HFFc6 (cell line): ENCODE measurements around the gene SPECC1L. TPM values are rescaled to one million over a fixed set of nuclear protein-coding genes. Genes with fewer than 3 reads are reported as not detected.

Experiments used
- DNase-seq: peaks from one replicate; pipeline ENCODE4 v3.0.0-alpha.2; 2018
- H3K27ac Mint-ChIP-seq: 2 replicates; pipeline ENCODE4 v1.8.0; 2020; ENCODE audit warnings: mild to moderate bottlenecking, mixed read lengths
- H3K27me3 Mint-ChIP-seq: 2 replicates; pipeline ENCODE4 v1.8.0; 2021; ENCODE audit warnings: mild to moderate bottlenecking, moderate library complexity, mixed read lengths; ENCODE audit not compliant: insufficient read depth
- H3K36me3 Mint-ChIP-seq: 2 replicates; pipeline ENCODE4 v1.8.0; 2021; ENCODE audit warnings: low read depth, mixed read lengths
- H3K4me1 Mint-ChIP-seq: 2 replicates; pipeline ENCODE4 v1.8.0; 2020; ENCODE audit warnings: low read depth, mixed read lengths
- H3K4me3 Mint-ChIP-seq: 2 replicates; pipeline ENCODE4 v1.8.0; 2020; ENCODE audit warnings: mild to moderate bottlenecking, moderate library complexity, mixed read lengths
- H3K9me3 Mint-ChIP-seq: 2 replicates; pipeline ENCODE4 v1.8.0; 2020; ENCODE audit warnings: mild to moderate bottlenecking, mixed read lengths
- total RNA-seq, 6 experiments: library from RNA; stranded (reverse); fragmentation: NEBNext Ultra II Directional; extraction: Animal tissue kit (Norgen Biotek cat#: 25700); gene quantifications; 2 replicates in 1 of 6; 3 replicates in 5 of 6; pipeline ENCODE4 v1.2.3, GENCODE V29; 2021
- TF ChIP-seq, protein P1 (sequence below): fragments of 200-600 bp; sonication (generic); IDR thresholded peaks from 2 replicates; pipeline ENCODE4 v1.5.0; 2021; ENCODE audit warnings: antibody characterized with exemption, mild to moderate bottlenecking

Gene SPECC1L
- total RNA-seq, 6 experiments from 2014 or later, result 47.3 to 61.5 (median 59.1) TPM

DNA sequence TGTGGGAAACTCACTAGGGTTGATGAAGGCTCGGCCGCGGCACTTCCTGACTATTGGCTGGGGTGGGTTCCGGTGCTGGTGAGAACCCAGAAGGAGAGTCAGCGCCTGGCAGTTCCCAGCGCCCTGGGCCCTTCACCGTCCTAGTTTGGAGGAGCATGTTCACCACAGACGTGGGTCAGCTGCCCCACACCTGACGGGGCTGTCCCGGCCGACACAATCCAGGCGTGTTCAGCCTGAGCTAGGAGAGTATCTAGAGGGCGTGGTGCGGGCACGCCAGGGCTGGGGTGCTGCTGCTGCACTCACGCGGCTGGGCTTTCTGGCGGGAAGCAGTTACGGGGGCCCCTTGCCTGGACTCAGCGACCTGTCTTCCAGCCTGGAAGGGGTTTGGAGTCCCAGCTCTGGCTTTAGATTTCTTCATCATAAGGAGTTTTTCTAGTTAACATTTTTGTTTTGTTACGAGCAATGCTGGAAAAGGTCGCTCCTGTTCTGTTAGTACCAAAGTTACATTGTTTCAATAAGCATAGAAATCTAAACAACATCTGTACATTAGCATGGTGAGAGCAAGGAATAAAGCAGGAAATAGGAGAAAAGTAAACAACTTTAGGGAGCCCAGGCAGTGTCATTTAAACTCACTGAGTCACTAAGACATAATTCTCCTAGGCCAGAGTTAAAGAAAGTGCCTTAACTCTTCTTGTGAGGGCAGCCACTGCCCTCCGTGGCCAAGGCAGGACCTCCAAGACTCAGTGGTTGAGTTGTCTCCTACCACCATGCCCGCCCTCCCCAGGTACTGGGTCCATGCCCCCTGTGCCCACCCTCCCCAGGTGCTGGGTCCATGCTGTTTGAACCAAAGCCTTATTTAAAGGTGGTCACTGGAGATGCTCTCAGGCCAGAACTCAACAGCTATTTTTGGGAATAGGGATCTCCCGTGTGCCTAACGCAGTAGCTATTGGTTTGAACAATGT lies 144.6 kb downstream of the SPECC1L start:
- Mint-ChIP-seq H3K9me3 (no peaks in the 10 kb centered on the region), H3K27me3 (peaks cover 1% of the 10 kb centered on the region), H3K4me1 (peaks cover 15% of the 10 kb centered on the region), H3K36me3 (0 out of 2 replicates have a peak, but pooled peaks cover 3% of the 10 kb centered on the region), H3K4me3 (no peak overlapping the region), H3K27ac (no peak overlapping the region)
- TF ChIP-seq, protein P1, sequence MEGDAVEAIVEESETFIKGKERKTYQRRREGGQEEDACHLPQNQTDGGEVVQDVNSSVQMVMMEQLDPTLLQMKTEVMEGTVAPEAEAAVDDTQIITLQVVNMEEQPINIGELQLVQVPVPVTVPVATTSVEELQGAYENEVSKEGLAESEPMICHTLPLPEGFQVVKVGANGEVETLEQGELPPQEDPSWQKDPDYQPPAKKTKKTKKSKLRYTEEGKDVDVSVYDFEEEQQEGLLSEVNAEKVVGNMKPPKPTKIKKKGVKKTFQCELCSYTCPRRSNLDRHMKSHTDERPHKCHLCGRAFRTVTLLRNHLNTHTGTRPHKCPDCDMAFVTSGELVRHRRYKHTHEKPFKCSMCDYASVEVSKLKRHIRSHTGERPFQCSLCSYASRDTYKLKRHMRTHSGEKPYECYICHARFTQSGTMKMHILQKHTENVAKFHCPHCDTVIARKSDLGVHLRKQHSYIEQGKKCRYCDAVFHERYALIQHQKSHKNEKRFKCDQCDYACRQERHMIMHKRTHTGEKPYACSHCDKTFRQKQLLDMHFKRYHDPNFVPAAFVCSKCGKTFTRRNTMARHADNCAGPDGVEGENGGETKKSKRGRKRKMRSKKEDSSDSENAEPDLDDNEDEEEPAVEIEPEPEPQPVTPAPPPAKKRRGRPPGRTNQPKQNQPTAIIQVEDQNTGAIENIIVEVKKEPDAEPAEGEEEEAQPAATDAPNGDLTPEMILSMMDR, result no peak
- no peak for DNase-seq

GRCh38 chr22:24416095-24416494 lies 145.5 kb downstream of the SPECC1L start:
- Mint-ChIP-seq H3K4me1 (peaks cover 12% of the 10 kb centered on the region), H3K9me3 (no peaks in the 10 kb centered on the region), H3K36me3 (0 out of 2 replicates have a peak, but pooled peaks cover 3% of the 10 kb centered on the region), H3K4me3 (no peak overlapping the region), H3K27ac (no peak overlapping the region), H3K27me3 (peaks cover 1% of the 10 kb centered on the region)
- TF ChIP-seq, protein P1, result no peak
- DNase-seq, result no peak

- Mint-ChIP-seq H3K27ac (no peak overlapping the region), H3K36me3 (0 out of 2 replicates have a peak, but pooled peaks cover 3% of the 10 kb centered on the region), H3K4me1 (peaks cover 12% of the 10 kb centered on the region), H3K9me3 (no peaks in the 10 kb centered on the region), H3K27me3 (peaks cover 1% of the 10 kb centered on the region), H3K4me3 (no peak overlapping the region)
- TF ChIP-seq, protein P1, result no peak
- DNase-seq, result no peak
These were observed 146.0 kb downstream of the SPECC1L start for GRCh38 chr22:24416611-24417010.

GRCh38 chr22:24417200-24417599 lies 146.6 kb downstream of the SPECC1L start:
- peaks cover 1% of the 10 kb centered on the region for H3K27me3 Mint-ChIP-seq
- H3K9me3 Mint-ChIP-seq, result no peaks in the 10 kb centered on the region
- TF ChIP-seq, protein P1, result no peak
- 0 out of 2 replicates have a peak, but pooled peaks cover 3% of the 10 kb centered on the region for H3K36me3 Mint-ChIP-seq
- no peak overlapping the region for H3K27ac Mint-ChIP-seq
- H3K4me1 Mint-ChIP-seq, result peaks cover 12% of the 10 kb centered on the region
- no peak overlapping the region for H3K4me3 Mint-ChIP-seq
- DNase-seq, result no peak

GRCh38 chr22:24417901-24418641 lies 147.4 kb downstream of the SPECC1L start:
- no peak overlapping the region for H3K4me3 Mint-ChIP-seq
- no peaks in the 10 kb centered on the region for H3K9me3 Mint-ChIP-seq
- TF ChIP-seq, protein P1, result no peak
- H3K27ac Mint-ChIP-seq, result no peak overlapping the region
- DNase-seq, result no peak
- H3K4me1 Mint-ChIP-seq, result peaks cover 12% of the 10 kb centered on the region
- peaks cover 1% of the 10 kb centered on the region for H3K27me3 Mint-ChIP-seq
- 0 out of 2 replicates have a peak, but pooled peaks cover under 1% of the 10 kb centered on the region for H3K36me3 Mint-ChIP-seq
